SK-N-SH treated with all-trans-retinoic acid at 6 μM for 48 hours (cell line): ENCODE results near the gene RAI14.

Experiments
- ATAC-seq: fragments of 200-7000 bp; cut with Tn5 transposase; 3 replicates; pipeline ENCODE4 v1.9.1; 2020; ENCODE audit warnings: mild to moderate bottlenecking, moderate library complexity
- ARNTL ChIP-seq: fragments of 450-650 bp; formaldehyde crosslinking; IDR thresholded peaks from 2 replicates; pipeline ENCODE4 v1.5.0; 2020; ENCODE audit warnings: low read depth, mild to moderate bottlenecking, moderate library complexity, borderline replicate concordance
- BACH2 ChIP-seq: fragments of 250-450 bp; sonication (Bioruptor Pico); IDR thresholded peaks from 2 replicates; pipeline ENCODE4 v1.9.0; 2021; ENCODE audit warnings: mild to moderate bottlenecking, borderline replicate concordance
- CREB5 ChIP-seq: fragments of 250-450 bp; sonication (Bioruptor Pico); IDR thresholded peaks from 2 replicates; pipeline ENCODE4 v1.5.1; 2020; ENCODE audit warnings: low read depth, mild to moderate bottlenecking, moderate library complexity
- CSDC2 ChIP-seq: fragments of 250-450 bp; sonication (Bioruptor Pico); IDR thresholded peaks from 2 replicates; pipeline ENCODE4 v1.5.0; 2020; ENCODE audit warnings: mild to moderate bottlenecking, moderate library complexity
- ESRRG ChIP-seq: fragments of 250-450 bp; sonication (Bioruptor Pico); IDR thresholded peaks from 2 replicates; pipeline ENCODE4 v1.6.1; 2021; ENCODE audit warnings: mild to moderate bottlenecking
- GLIS3 ChIP-seq: fragments of 250-450 bp; sonication (Bioruptor Pico); IDR thresholded peaks from 2 replicates; pipeline ENCODE4 v1.5.0; 2020; ENCODE audit warnings: mild to moderate bottlenecking, moderate library complexity
- ISL1 ChIP-seq: fragments of 250-450 bp; sonication (Bioruptor Pico); IDR thresholded peaks from 2 replicates; pipeline ENCODE4 v2.1.2; 2022; ENCODE audit warnings: mild to moderate bottlenecking, moderate library complexity
- OSR1 ChIP-seq: fragments of 250-450 bp; sonication (Bioruptor Pico); IDR thresholded peaks from 2 replicates; pipeline ENCODE4 v1.8.0; 2022; ENCODE audit warnings: moderate library complexity, mild to moderate bottlenecking, inconsistent platforms
- PATZ1 ChIP-seq: fragments of 250-450 bp; sonication (Bioruptor Pico); IDR thresholded peaks from 2 replicates; pipeline ENCODE4 v1.8.0; 2020; ENCODE audit warnings: mild to moderate bottlenecking, moderate library complexity, borderline replicate concordance
- POU6F1 ChIP-seq: fragments of 250-450 bp; sonication (Bioruptor Pico); IDR thresholded peaks from 2 replicates; pipeline ENCODE4 v1.8.0; 2021; ENCODE audit warnings: low read depth, mild to moderate bottlenecking, moderate library complexity, borderline replicate concordance
- RARB ChIP-seq: fragments of 250-450 bp; sonication (Bioruptor Pico); IDR thresholded peaks from 2 replicates; pipeline ENCODE4 v1.8.0; 2021; ENCODE audit warnings: mild to moderate bottlenecking, moderate library complexity
- SNAI2 ChIP-seq: fragments of 250-450 bp; sonication (Bioruptor Pico); IDR thresholded peaks from 2 replicates; pipeline ENCODE4 v1.5.0; 2020; ENCODE audit warnings: mild to moderate bottlenecking, moderate library complexity
- TCF4 ChIP-seq: fragments of 250-450 bp; sonication (Bioruptor Pico); IDR thresholded peaks from 2 replicates; pipeline ENCODE4 v1.8.0; 2021; ENCODE audit warnings: mild to moderate bottlenecking, moderate library complexity, borderline replicate concordance
- TSHZ2 ChIP-seq: fragments of 250-450 bp; sonication (Bioruptor Pico); IDR thresholded peaks from 2 replicates; pipeline ENCODE4 v1.5.0; 2020; ENCODE audit warnings: mild to moderate bottlenecking, moderate library complexity
- ZC3H10 ChIP-seq: fragments of 250-450 bp; sonication (Bioruptor Pico); IDR thresholded peaks from 2 replicates; pipeline ENCODE4 v1.5.1; 2021; ENCODE audit warnings: mild to moderate bottlenecking, moderate library complexity
- ZFP3 ChIP-seq: fragments of 250-450 bp; sonication (Bioruptor Pico); IDR thresholded peaks from 2 replicates; pipeline ENCODE4 v1.5.0; 2020; ENCODE audit warnings: mild to moderate bottlenecking, moderate library complexity
- ZFP30 ChIP-seq: fragments of 450-650 bp; formaldehyde crosslinking; IDR thresholded peaks from 2 replicates; pipeline ENCODE4 v1.5.0; 2022; ENCODE audit warnings: mild to moderate bottlenecking, moderate library complexity
- ZNF565 ChIP-seq: fragments of 450-650 bp; formaldehyde crosslinking; conservative IDR thresholded peaks from 2 replicates; pipeline ENCODE4 v1.5.0; 2020; ENCODE audit warnings: low read depth, mild to moderate bottlenecking, moderate library complexity
- ZNF8 ChIP-seq: fragments of 450-650 bp; formaldehyde crosslinking; IDR thresholded peaks from 2 replicates; pipeline ENCODE4 v1.5.0; 2020; ENCODE audit warnings: mild to moderate bottlenecking, moderate library complexity
- TF ChIP-seq, protein P1 (sequence below): fragments of 250-450 bp; sonication (Bioruptor Pico); IDR thresholded peaks from 2 replicates; pipeline ENCODE4 v1.5.1; 2021; ENCODE audit warnings: mild to moderate bottlenecking, moderate library complexity

RAI14 gene

GRCh38 chr5:34865091-34865490 lies 209.0 kb downstream of the RAI14 start:
- TF ChIP-seq RARB, result no peak
- no peak for TF ChIP-seq GLIS3 (CRISPR knock-in tag)
- TF ChIP-seq OSR1 (CRISPR knock-in tag), result no peak
- no peak for TF ChIP-seq ISL1 (CRISPR knock-in tag)
- TF ChIP-seq ARNTL (CRISPR knock-in tag), result no peak
- no peak for TF ChIP-seq TCF4 (CRISPR knock-in tag)
- no peak for TF ChIP-seq ZNF8 (CRISPR knock-in tag)
- TF ChIP-seq ESRRG (CRISPR knock-in tag), result no peak
- TF ChIP-seq TSHZ2 (CRISPR knock-in tag), result no peak
- TF ChIP-seq ZC3H10 (CRISPR knock-in tag), result no peak
- no peak for TF ChIP-seq ZFP30 (CRISPR knock-in tag)
- no peak for TF ChIP-seq SNAI2 (CRISPR knock-in tag)
- TF ChIP-seq CREB5, result no peak
- TF ChIP-seq BACH2 (CRISPR knock-in tag), result no peak
- TF ChIP-seq, protein P1, sequence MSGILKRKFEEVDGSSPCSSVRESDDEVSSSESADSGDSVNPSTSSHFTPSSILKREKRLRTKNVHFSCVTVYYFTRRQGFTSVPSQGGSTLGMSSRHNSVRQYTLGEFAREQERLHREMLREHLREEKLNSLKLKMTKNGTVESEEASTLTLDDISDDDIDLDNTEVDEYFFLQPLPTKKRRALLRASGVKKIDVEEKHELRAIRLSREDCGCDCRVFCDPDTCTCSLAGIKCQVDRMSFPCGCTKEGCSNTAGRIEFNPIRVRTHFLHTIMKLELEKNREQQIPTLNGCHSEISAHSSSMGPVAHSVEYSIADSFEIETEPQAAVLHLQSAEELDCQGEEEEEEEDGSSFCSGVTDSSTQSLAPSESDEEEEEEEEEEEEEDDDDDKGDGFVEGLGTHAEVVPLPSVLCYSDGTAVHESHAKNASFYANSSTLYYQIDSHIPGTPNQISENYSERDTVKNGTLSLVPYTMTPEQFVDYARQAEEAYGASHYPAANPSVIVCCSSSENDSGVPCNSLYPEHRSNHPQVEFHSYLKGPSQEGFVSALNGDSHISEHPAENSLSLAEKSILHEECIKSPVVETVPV, result no peak
- TF ChIP-seq CSDC2 (CRISPR knock-in tag), result no peak
- TF ChIP-seq PATZ1 (CRISPR knock-in tag), result no peak
- TF ChIP-seq POU6F1 (CRISPR knock-in tag), result no peak
- no peak for ATAC-seq

DNA sequence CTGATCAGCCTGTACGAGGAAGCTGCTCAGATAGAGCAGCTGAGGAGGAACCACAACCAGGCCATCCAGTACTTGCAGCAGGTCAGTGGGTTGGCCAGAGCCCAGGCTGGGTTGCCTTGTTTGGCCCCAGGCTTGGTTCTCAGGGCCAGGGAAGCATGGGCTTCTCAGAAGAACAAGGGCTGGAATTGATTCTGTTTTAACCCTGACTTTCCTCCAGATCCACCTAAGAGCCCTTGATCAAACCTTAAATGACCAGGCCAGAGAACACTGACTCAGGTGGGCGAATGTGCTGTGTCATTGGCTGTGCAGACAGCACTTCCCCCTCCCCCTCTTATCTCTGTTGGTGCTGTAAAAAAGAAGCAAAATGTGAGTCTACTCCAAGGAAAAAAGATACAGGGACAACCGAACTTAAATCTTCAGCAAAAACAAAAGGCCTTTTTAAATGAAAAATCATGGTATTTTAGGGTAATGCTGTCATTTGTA lies 210.9 kb downstream of the RAI14 start:
- no peak for ATAC-seq
- TF ChIP-seq POU6F1 (CRISPR knock-in tag) (no peak), ZC3H10 (CRISPR knock-in tag) (no peak), ZFP3 (CRISPR knock-in tag) (no peak), ZNF8 (CRISPR knock-in tag) (no peak), ZNF565 (CRISPR knock-in tag) (no peak), ZFP30 (CRISPR knock-in tag) (no peak), PATZ1 (CRISPR knock-in tag) (no peak)
